Measurements from ENCODE around the gene TMEM256. TPM values are rescaled to one million over a fixed set of nuclear protein-coding genes. Genes with fewer than 3 reads are reported as not detected.
A peak's percentile ranks its signal among the peaks of the same experiment; 100 is the strongest.

Gene TMEM256
- total and polyA plus RNA-seq, 2 of the 8 experiments (the other 6 are each of a cell fraction or from before 2014, with no cell fraction given): 97.0 to 350 TPM

DNA sequence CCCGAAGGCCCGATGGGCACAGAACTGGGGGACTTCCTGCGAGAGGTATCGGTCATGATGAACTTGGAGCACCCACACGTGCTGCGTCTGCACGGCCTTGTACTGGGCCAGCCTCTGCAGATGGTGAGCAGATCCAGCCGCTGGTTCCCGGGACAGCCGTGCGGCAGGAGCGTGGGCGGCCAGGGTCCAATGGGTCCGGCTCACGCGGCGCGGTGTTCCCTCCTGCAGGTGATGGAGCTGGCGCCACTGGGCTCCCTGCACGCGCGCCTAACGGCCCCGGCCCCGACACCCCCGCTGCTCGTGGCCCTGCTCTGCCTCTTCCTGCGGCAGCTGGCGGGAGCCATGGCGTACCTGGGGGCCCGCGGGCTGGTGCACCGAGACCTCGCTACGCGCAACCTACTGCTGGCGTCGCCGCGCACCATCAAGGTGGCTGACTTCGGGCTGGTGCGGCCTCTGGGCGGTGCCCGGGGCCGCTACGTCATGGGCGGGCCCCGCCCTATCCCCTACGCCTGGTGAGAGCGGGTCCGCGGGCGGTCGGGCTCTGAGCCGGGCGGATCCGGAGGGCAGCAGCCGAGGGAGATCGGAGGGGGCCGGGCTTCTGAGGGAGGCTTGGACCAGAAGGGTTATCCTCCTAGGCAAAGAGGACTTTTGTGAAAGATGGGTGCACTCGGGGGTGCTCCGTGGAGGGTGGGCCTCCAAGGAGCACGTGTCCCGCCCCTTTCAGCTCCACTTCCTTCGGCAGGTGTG, 20.0 kb downstream of the TMEM256 start (continued):
- peak; percentile 9; the same call in 1 of the 2 replicates for TF ChIP-seq USF2 (IDR thresholded peaks at IDR 0.05; ENCODE audit: low read length)
- TF ChIP-seq KDM4A (IDR thresholded peaks at IDR 0.05; ENCODE audit: low read depth, low read length, severe bottlenecking): peak; percentile 65
- peak; percentile 40 for TF ChIP-seq ASH2L (IDR thresholded peaks at IDR 0.05; ENCODE audit: low read length)
- TF ChIP-seq SRF (IDR thresholded peaks at IDR 0.05; ENCODE audit: low read depth, low read length): no peak
- 0 out of 2 replicates have a peak, but pooled peaks have one; percentile 1 for TF ChIP-seq RBBP5 (IDR thresholded peaks at IDR 0.05; ENCODE audit: borderline replicate concordance, low read depth, low read length)
- peak; percentile 84 for TF ChIP-seq CREB1 (IDR thresholded peaks at IDR 0.05)
- TF ChIP-seq BRCA1 (IDR thresholded peaks at IDR 0.05; ENCODE audit: low read depth, low read length): no peak

All from H1 (cell line).